ENCODE measurements around the gene SCG2.

SCG2 gene
- 0 to 0.19 (median 0.06) reads per million in 9 experiments for total RNA-seq

GRCh38 chr2:223601932-223602666 lies at the start of gene SCG2:
Gene SCG2 (minus strand): TSS chr2:223602361. CDS start chr2:223599282, 3,079 bp downstream.
- Mint-ChIP-seq H3K27ac (no peak within 1 kb of the TSS), H3K4me3 (no peak within 1 kb of the TSS), H3K4me1 (ENCODE audit: low read depth in 2 of 2) (no peaks in the 10 kb centered on the region), H3K36me3 (ENCODE audit: insufficient read depth) (no peaks in the 10 kb centered on the region), H3K9me3 (no peaks in the 10 kb centered on the region), H3K27me3 (peaks cover 12 to 16% of the 10 kb centered on the region in 2 donors)
- DNase-seq (no peak), ATAC-seq (replicated peaks) (no peak)

GRCh38 chr2:223649554-223650533 lies 47.7 kb upstream of the SCG2 start:
- ATAC-seq (replicated peaks) (no peak), DNase-seq (no peak)
- H3K36me3 Mint-ChIP-seq (ENCODE audit: insufficient read depth), result no peaks in the 10 kb centered on the region
- H3K9me3 Mint-ChIP-seq, result no peaks in the 10 kb centered on the region
- H3K4me3 Mint-ChIP-seq, result no peak overlapping the region
- H3K27ac Mint-ChIP-seq, result no peak overlapping the region
- H3K27me3 Mint-ChIP-seq, result peaks cover 15 to 28% of the 10 kb centered on the region in 2 donors
- H3K4me1 Mint-ChIP-seq (ENCODE audit: low read depth in 2 of 2), result no peaks in the 10 kb centered on the region

- no peak for ATAC-seq (replicated peaks)
- Mint-ChIP-seq H3K27ac (no peak overlapping the region), H3K36me3 (ENCODE audit: insufficient read depth) (no peaks in the 10 kb centered on the region), H3K27me3 (peaks cover 10 to 23% of the 10 kb centered on the region in 2 donors), H3K9me3 (no peaks in the 10 kb centered on the region), H3K4me3 (no peak overlapping the region), H3K4me1 (ENCODE audit: low read depth in 2 of 2) (no peaks in the 10 kb centered on the region)
- no peak for DNase-seq
Observed at GRCh38 chr2:223648755-223649154, 46.6 kb upstream of the SCG2 start.

- Mint-ChIP-seq H3K27ac (no peak overlapping the region), H3K4me3 (no peak overlapping the region), H3K36me3 (ENCODE audit: insufficient read depth) (no peaks in the 10 kb centered on the region), H3K9me3 (no peaks in the 10 kb centered on the region), H3K4me1 (ENCODE audit: low read depth in 2 of 2) (no peaks in the 10 kb centered on the region), H3K27me3 (peaks cover 10 to 23% of the 10 kb centered on the region in 2 donors)
- ATAC-seq (replicated peaks) (no peak), DNase-seq (no peak)
Observed at GRCh38 chr2:223647258-223647952, 45.2 kb upstream of the SCG2 start.

GRCh38 chr2:223644136-223644535 lies 42.0 kb upstream of the SCG2 start:
- H3K27me3 Mint-ChIP-seq, result peaks cover 10 to 23% of the 10 kb centered on the region in 2 donors
- H3K4me3 Mint-ChIP-seq, result no peak overlapping the region
- no peaks in the 10 kb centered on the region for H3K36me3 Mint-ChIP-seq (ENCODE audit: insufficient read depth)
- no peaks in the 10 kb centered on the region for H3K4me1 Mint-ChIP-seq (ENCODE audit: low read depth in 2 of 2)
- no peak overlapping the region for H3K27ac Mint-ChIP-seq
- H3K9me3 Mint-ChIP-seq, result no peaks in the 10 kb centered on the region
- DNase-seq (no peak), ATAC-seq (replicated peaks) (no peak)

GRCh38 chr2:223643309-223643708 lies 41.1 kb upstream of the SCG2 start:
- Mint-ChIP-seq H3K4me1 (ENCODE audit: low read depth in 2 of 2) (no peaks in the 10 kb centered on the region), H3K4me3 (no peak overlapping the region), H3K9me3 (peaks cover 0 to 2% of the 10 kb centered on the region in 2 donors), H3K27me3 (peaks cover 10 to 23% of the 10 kb centered on the region in 2 donors), H3K36me3 (ENCODE audit: insufficient read depth) (no peaks in the 10 kb centered on the region), H3K27ac (no peak overlapping the region)
- DNase-seq (no peak), ATAC-seq (replicated peaks) (no peak)

GRCh38 chr2:223642506-223642905 lies 40.3 kb upstream of the SCG2 start:
- peaks cover 0 to 2% of the 10 kb centered on the region in 2 donors for H3K9me3 Mint-ChIP-seq
- ATAC-seq (replicated peaks), result no peak
- peaks cover 10 to 18% of the 10 kb centered on the region in 2 donors for H3K27me3 Mint-ChIP-seq
- DNase-seq, result no peak
- no peak overlapping the region for H3K4me3 Mint-ChIP-seq
- H3K4me1 Mint-ChIP-seq (ENCODE audit: low read depth in 2 of 2), result no peaks in the 10 kb centered on the region
- no peak overlapping the region for H3K27ac Mint-ChIP-seq
- no peaks in the 10 kb centered on the region for H3K36me3 Mint-ChIP-seq (ENCODE audit: insufficient read depth)

- Mint-ChIP-seq H3K36me3 (ENCODE audit: insufficient read depth) (no peaks in the 10 kb centered on the region), H3K4me1 (ENCODE audit: low read depth in 2 of 2) (no peaks in the 10 kb centered on the region), H3K27ac (no peak overlapping the region), H3K9me3 (peaks cover 0 to 2% of the 10 kb centered on the region in 2 donors), H3K4me3 (no peak overlapping the region), H3K27me3 (peaks cover 3% of the 10 kb centered on the region in 2 donors)
- ATAC-seq (replicated peaks) (no peak), DNase-seq (no peak)
Observed at GRCh38 chr2:223641082-223641481, 38.9 kb upstream of the SCG2 start.

GRCh38 chr2:223635080-223635479 lies 32.9 kb upstream of the SCG2 start:
- DNase-seq (no peak), ATAC-seq (replicated peaks) (no peak)
- H3K9me3 Mint-ChIP-seq, result peaks cover 0 to 3% of the 10 kb centered on the region in 2 donors
- H3K27me3 Mint-ChIP-seq, result peaks cover 7 to 9% of the 10 kb centered on the region in 2 donors
- no peak overlapping the region for H3K27ac Mint-ChIP-seq
- H3K36me3 Mint-ChIP-seq (ENCODE audit: insufficient read depth), result no peaks in the 10 kb centered on the region
- H3K4me1 Mint-ChIP-seq (ENCODE audit: low read depth in 2 of 2), result no peaks in the 10 kb centered on the region
- H3K4me3 Mint-ChIP-seq, result no peak overlapping the region

GRCh38 chr2:223634238-223634637 lies 32.1 kb upstream of the SCG2 start:
- ATAC-seq (replicated peaks) (no peak), DNase-seq (no peak)
- Mint-ChIP-seq H3K27me3 (peaks cover 14% of the 10 kb centered on the region in 2 donors), H3K4me1 (ENCODE audit: low read depth in 2 of 2) (no peaks in the 10 kb centered on the region), H3K27ac (no peak overlapping the region), H3K9me3 (peaks cover 0 to 3% of the 10 kb centered on the region in 2 donors), H3K36me3 (ENCODE audit: insufficient read depth) (no peaks in the 10 kb centered on the region), H3K4me3 (no peak overlapping the region)

- DNase-seq (no peak), ATAC-seq (replicated peaks) (no peak)
- Mint-ChIP-seq H3K27ac (no peak overlapping the region), H3K36me3 (ENCODE audit: insufficient read depth) (no peaks in the 10 kb centered on the region), H3K9me3 (peaks cover 0 to 2% of the 10 kb centered on the region in 2 donors), H3K4me1 (ENCODE audit: low read depth in 2 of 2) (no peaks in the 10 kb centered on the region), H3K27me3 (peaks cover 16 to 20% of the 10 kb centered on the region in 2 donors), H3K4me3 (no peak overlapping the region)
Observed at GRCh38 chr2:223633656-223634055, 31.5 kb upstream of the SCG2 start.

GRCh38 chr2:223632826-223633225 lies 30.7 kb upstream of the SCG2 start:
- no peak overlapping the region for H3K4me3 Mint-ChIP-seq
- ATAC-seq (replicated peaks), result no peak
- no peak for DNase-seq
- no peaks in the 10 kb centered on the region for H3K4me1 Mint-ChIP-seq (ENCODE audit: low read depth in 2 of 2)
- H3K9me3 Mint-ChIP-seq, result peaks cover 0 to 2% of the 10 kb centered on the region in 2 donors
- H3K36me3 Mint-ChIP-seq (ENCODE audit: insufficient read depth), result no peaks in the 10 kb centered on the region
- H3K27me3 Mint-ChIP-seq, result peaks cover 20 to 27% of the 10 kb centered on the region in 2 donors
- no peak overlapping the region for H3K27ac Mint-ChIP-seq

- Mint-ChIP-seq H3K36me3 (ENCODE audit: insufficient read depth) (no peaks in the 10 kb centered on the region), H3K27me3 (peaks cover 30 to 42% of the 10 kb centered on the region in 2 donors), H3K4me3 (no peak overlapping the region), H3K4me1 (ENCODE audit: low read depth in 2 of 2) (no peaks in the 10 kb centered on the region), H3K9me3 (peaks cover 0 to 2% of the 10 kb centered on the region in 2 donors), H3K27ac (no peak overlapping the region)
- DNase-seq, result no peak
- ATAC-seq (replicated peaks), result no peak
Observed at GRCh38 chr2:223626716-223627115, 24.6 kb upstream of the SCG2 start.

Data from effector memory CD8-positive, alpha-beta T cell (primary cell).